Activated CD4-positive, alpha-beta memory T cell treated with anti-CD3 and anti-CD28 coated beads for 36 hours (primary cell): Measurements from ENCODE around the gene NDUFA5. TPM values are rescaled to one million over a fixed set of nuclear protein-coding genes. Genes with fewer than 3 reads are reported as not detected.

Source experiments
- CTCF ChIA-PET: fragments of 350-600 bp; sonication (Branson Sonifier 250); formaldehyde crosslinking; loops from one replicate; lab custom pipeline; 2021; ENCODE audit warnings: antibody characterized with exemption, inconsistent platforms; lab: Charles Lee
- POLR2A ChIA-PET: fragments of 350-600 bp; sonication (Branson Sonifier 250); formaldehyde crosslinking; loops from one replicate; lab custom pipeline; 2021; ENCODE audit warnings: antibody characterized with exemption; lab: Charles Lee
- DNase-seq: peaks from one replicate; pipeline ENCODE4 v3.0.0-alpha.2; 2020
- H3K27ac Mint-ChIP-seq: one replicate; pipeline ENCODE4 v1.8.0; 2021; ENCODE audit warnings: mixed read lengths
- H3K27me3 Mint-ChIP-seq: one replicate; pipeline ENCODE4 v1.8.0; 2021; ENCODE audit warnings: mixed read lengths
- H3K36me3 Mint-ChIP-seq: one replicate; pipeline ENCODE4 v1.8.0; 2021; ENCODE audit warnings: mixed read lengths
- H3K4me1 Mint-ChIP-seq: one replicate; pipeline ENCODE4 v1.8.0; 2021; ENCODE audit warnings: low read depth, mixed read lengths
- H3K4me3 Mint-ChIP-seq: one replicate; pipeline ENCODE4 v1.8.0; 2021; ENCODE audit warnings: mild to moderate bottlenecking, mixed read lengths
- H3K9me3 Mint-ChIP-seq: one replicate; pipeline ENCODE4 v1.8.0; 2021; ENCODE audit warnings: mixed read lengths
- intact Hi-C: fragments of 100-400 bp; cut with micrococcal nuclease; formaldehyde crosslinking; loops from one replicate; pipeline ENCODE4 v1.15.1; 2023
- total RNA-seq, 2 experiments: library from RNA; stranded (reverse); gene quantifications; one replicate each; pipeline ENCODE4 v1.2.3, GENCODE V29; 2021

The NDUFA5 gene
- 10 to 100 TPM; 57.8 to 61.0 TPM for total RNA-seq

DNA sequence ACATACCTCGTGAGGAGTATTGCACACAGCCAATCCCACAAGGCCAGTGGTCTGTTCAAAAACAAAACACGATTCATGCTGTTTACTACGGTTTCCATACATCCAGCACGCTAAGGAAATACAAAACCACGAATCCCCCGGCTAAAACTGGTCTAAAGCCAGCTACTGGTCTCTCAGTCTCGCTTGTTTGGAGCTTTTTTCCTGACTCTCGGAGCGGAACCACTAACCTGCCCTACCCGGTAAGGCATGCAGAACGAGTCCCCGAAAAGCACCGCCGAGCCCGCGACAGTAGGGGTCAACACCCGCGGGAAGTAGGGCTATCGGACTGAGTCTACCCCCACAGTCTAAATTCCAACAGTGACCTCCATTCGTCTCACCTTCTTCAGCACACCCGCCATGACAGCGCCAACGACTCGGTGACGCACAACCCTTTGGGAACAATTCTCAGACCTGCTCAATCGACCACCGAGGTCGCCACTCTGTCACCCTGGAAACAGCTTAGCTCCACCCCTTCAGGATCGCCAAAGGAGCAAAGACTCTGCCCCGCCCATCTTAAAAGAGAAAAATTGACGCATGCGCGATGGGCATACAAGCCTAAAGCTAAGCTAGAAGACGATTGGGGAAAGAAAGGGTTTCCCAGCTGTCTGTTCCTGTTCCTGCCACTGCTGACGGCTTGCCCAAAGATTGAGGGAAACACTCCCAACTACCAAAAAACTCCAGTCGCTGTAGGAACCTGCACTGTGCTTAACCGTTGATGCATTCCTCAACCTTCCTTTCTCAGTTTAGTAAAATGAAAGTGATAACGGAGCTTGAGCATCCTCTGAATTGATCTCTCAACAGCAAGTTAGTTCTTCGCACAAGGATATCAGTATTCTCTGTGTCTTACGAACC, at the start of gene NDUFA5:
Gene NDUFA5, minus strand, starts transcription at position 421 of the 891 bp plus-strand sequence. Its CDS starts 23 bp downstream, at position 398.
- intact Hi-C loops: loop anchor here (1.0 to 10.0 kb wide), 4 partner anchors 23 to 1367 kb away; partner anchors contain the start of genes IQUB, POT1 and WASL

DNA sequence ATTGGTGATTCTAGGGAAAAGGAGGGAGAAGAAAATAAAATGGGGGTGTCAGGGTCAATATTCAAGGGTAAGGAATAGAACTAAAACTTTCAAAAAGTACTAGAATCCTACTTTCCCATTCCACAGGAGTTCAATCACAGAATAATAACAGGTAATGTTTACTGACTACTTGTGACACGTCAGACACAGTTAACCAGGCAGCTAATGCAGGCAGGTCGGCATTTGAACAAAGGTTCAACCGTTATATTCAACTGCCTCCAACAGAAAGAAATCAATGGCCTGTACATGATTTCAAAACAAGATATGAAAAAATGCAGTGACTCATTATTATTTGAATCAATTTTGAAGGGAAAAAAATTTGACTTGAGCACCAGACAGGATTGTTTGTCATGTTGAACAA, 47.1 kb upstream of the NDUFA5 start:
- ChIA-PET CTCF (no interaction called here), POLR2A (no interaction called here)
- no peak for DNase-seq
- peaks cover 4% of the 10 kb centered on the region for H3K27me3 Mint-ChIP-seq
- no peak overlapping the region for H3K27ac Mint-ChIP-seq
- intact Hi-C loops: no loop called here
- no peak overlapping the region for H3K4me3 Mint-ChIP-seq
- no peaks in the 10 kb centered on the region for H3K4me1 Mint-ChIP-seq
- no peaks in the 10 kb centered on the region for H3K36me3 Mint-ChIP-seq
- H3K9me3 Mint-ChIP-seq: no peaks in the 10 kb centered on the region

More for the DNA sequence above, at the start of gene NDUFA5:
- Mint-ChIP-seq H3K36me3 (peaks cover 10% of the 10 kb centered on the region), H3K4me3 (no peak within 1 kb of the TSS), H3K27ac (no peak within 1 kb of the TSS), H3K4me1 (peaks cover 15% of the 10 kb centered on the region), H3K9me3 (peaks cover 3% of the 10 kb centered on the region), H3K27me3 (no peaks in the 10 kb centered on the region)
- peak; percentile 97 for DNase-seq
- POLR2A ChIA-PET: interaction anchor here (0.6 to 1.6 kb wide), 3 partner anchors 22 to 24 kb away, joined by 3 to 4 read pairs (median 3); partner anchors contain the start of gene IQUB
- CTCF ChIA-PET: interaction anchor here (1.0 to 2.5 kb wide), 3 partner anchors 10 to 63 kb away, joined by 3 to 13 read pairs (median 3); partner anchors contain the start of gene IQUB

DNA sequence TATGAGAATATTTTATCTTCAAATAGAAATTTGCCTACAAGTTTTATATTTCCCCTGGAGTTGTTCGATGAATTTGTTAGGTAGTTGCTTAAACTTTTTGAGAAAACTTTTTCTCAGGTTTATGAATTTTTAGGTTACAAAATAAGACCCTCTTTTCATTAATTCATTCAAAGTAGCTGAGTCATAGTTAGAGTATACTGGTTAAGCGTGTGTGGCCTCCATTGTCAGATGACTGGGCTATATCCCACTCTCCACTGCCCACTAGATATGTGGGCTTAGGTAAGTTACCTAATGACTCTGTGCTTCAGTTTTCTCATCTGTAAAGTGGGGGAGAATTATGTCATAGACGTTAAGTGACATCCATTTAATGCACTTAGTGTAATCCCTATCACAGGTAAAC, 45.0 kb upstream of the NDUFA5 start:
- no peak for DNase-seq
- Mint-ChIP-seq H3K27me3 (peaks cover 4% of the 10 kb centered on the region), H3K27ac (no peak overlapping the region), H3K4me3 (no peak overlapping the region), H3K4me1 (no peaks in the 10 kb centered on the region), H3K9me3 (no peaks in the 10 kb centered on the region), H3K36me3 (no peaks in the 10 kb centered on the region)
- ChIA-PET CTCF (interaction anchor here (1.6 kb wide), 1 partner anchor 22 kb away, joined by 7 read pairs; no protein-coding TSS in a partner anchor), POLR2A (no interaction called here)
- intact Hi-C loops: no loop called here

DNA sequence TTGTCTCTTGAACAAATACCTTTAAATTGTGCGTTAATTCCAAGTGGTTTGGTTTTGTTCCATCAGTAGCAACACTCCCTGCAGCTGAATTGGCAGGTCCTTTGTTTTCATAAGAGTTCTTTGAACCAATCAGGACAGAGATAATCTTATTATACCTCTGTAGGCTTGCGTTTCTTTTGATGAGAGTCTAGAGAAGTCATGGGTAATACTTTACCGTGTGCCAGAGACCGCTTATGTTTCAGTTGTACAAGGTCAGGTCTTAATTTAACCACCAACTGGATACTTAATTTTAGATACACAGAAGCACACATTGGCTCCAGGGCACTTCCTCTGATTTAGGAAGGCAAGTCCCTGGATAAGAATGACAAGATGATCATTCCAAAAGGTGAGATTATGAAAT, 43.9 kb upstream of the NDUFA5 start, which contains the start of gene ASB15:
Gene ASB15, plus strand, starts transcription at position 292 of the 400 bp plus-strand sequence. CDS start 12,682 bp downstream, outside the sequence.
- DNase-seq: no peak
- POLR2A ChIA-PET: no interaction called here
- no peaks in the 10 kb centered on the region for H3K4me1 Mint-ChIP-seq
- H3K36me3 Mint-ChIP-seq: no peaks in the 10 kb centered on the region
- CTCF ChIA-PET: interaction anchor here (2.7 kb wide), 1 partner anchor 23 kb away, joined by 8 read pairs; no protein-coding TSS in a partner anchor
- H3K27me3 Mint-ChIP-seq: peaks cover 4% of the 10 kb centered on the region
- no peaks in the 10 kb centered on the region for H3K9me3 Mint-ChIP-seq
- no peak within 1 kb of the TSS for H3K27ac Mint-ChIP-seq
- H3K4me3 Mint-ChIP-seq: no peak within 1 kb of the TSS
- intact Hi-C loops: loop anchor here (2.0 kb wide), 1 partner anchor 61 kb away; no protein-coding TSS in a partner anchor

DNA sequence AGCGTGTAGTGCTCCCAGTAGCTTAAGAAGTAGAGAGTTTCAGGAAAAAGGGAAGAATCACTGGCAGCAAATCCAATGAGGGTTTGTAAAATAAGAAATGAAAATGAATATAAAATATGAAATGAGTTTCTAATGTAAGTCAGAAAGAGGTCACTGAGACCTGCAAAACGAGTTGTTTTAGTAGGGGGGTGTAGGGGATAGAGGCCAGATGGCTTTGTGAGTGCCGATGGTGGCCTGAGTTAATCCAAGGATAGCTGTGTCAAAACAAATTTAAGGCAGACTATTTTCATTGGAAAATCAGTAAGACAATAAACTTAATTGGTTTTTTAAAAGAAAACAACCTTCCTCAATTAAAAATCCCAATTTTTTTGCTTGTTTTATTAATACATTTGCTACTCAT, 43.3 kb upstream of the NDUFA5 start:
- Mint-ChIP-seq H3K36me3 (no peaks in the 10 kb centered on the region), H3K4me3 (no peak overlapping the region), H3K9me3 (no peaks in the 10 kb centered on the region), H3K27me3 (peaks cover 4% of the 10 kb centered on the region), H3K27ac (no peak overlapping the region), H3K4me1 (no peaks in the 10 kb centered on the region)
- POLR2A ChIA-PET: no interaction called here
- intact Hi-C loops: loop anchor here (2.0 kb wide), 1 partner anchor 60 kb away; no protein-coding TSS in a partner anchor
- no peak for DNase-seq
- CTCF ChIA-PET: interaction anchor here (2.7 kb wide), 1 partner anchor 24 kb away, joined by 8 read pairs; no protein-coding TSS in a partner anchor

DNA sequence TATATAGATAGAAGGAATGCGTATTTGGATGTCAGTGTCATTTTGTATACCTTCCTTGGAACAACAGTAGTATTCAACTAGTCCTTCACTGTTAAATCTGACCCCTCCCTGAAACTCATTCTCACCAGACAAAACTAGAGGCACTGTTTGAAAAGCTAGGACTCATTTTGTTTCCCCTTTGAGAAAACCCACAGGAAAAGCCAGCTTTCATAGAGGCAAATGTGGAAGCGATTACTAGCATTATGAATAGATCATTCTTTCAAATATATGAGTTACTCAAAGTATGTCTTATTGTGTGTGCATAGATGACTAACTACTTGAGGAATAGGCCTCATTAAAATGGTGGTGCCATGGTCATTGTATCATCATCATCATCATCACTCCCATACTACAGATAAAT, 42.1 kb upstream of the NDUFA5 start:
- Mint-ChIP-seq H3K9me3 (no peaks in the 10 kb centered on the region), H3K4me1 (no peaks in the 10 kb centered on the region), H3K27ac (no peak overlapping the region), H3K4me3 (no peak overlapping the region), H3K36me3 (no peaks in the 10 kb centered on the region), H3K27me3 (peaks cover 11% of the 10 kb centered on the region)
- intact Hi-C loops: loop anchor here (2.0 kb wide), 1 partner anchor 59 kb away; no protein-coding TSS in a partner anchor
- CTCF ChIA-PET: interaction anchor here (2.7 kb wide), 1 partner anchor 25 kb away, joined by 8 read pairs; no protein-coding TSS in a partner anchor
- POLR2A ChIA-PET: no interaction called here
- no peak for DNase-seq

DNA sequence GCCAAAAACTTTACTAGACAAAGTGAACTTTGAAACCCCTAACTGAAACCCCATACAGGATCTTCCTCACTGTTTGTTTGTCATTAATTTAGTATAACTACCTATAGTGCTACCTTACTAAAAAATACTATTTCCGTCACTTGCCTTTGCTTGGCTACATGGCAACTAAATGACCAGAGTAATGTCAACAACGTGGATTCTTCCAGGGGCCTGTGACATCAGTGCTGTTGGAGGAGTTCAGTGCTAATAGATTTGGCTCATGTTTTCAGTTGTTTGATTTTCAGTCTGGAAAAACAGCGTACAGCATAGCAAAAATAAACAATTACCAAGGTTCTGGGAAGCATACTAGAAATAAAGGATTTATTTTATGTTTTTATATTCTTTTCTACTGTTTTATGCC, 41.0 kb upstream of the NDUFA5 start:
- no peak for DNase-seq
- Mint-ChIP-seq H3K4me1 (no peaks in the 10 kb centered on the region), H3K9me3 (no peaks in the 10 kb centered on the region), H3K27me3 (peaks cover 11% of the 10 kb centered on the region), H3K27ac (no peak overlapping the region), H3K4me3 (no peak overlapping the region), H3K36me3 (no peaks in the 10 kb centered on the region)
- POLR2A ChIA-PET: no interaction called here
- CTCF ChIA-PET: interaction anchor here (2.7 kb wide), 1 partner anchor 26 kb away, joined by 8 read pairs; no protein-coding TSS in a partner anchor
- intact Hi-C loops: no loop called here

DNA sequence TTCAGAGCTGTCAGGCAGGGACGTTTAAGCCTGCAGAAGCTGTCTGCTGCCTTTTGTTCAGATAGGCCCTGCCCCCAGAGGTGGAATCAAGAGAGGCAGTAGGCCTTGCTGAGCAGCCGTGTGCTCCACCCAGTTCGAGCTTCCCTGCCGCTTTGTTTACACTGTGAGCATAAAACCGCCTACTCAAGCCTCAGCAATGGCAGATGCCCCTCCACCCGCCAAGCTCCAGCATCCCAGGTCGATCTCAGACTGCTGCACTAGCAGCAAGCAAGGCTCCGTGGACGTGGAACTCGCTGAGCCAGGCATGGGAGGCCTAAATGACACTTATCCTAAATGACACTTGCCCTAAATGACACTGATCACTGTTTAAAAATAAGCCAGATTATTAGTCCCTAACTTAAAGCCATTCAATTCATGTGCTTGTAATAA, 37.2 kb upstream of the NDUFA5 start:
- Mint-ChIP-seq H3K4me1 (no peaks in the 10 kb centered on the region), H3K36me3 (no peaks in the 10 kb centered on the region), H3K27ac (no peak overlapping the region), H3K9me3 (no peaks in the 10 kb centered on the region), H3K27me3 (peaks cover 16% of the 10 kb centered on the region), H3K4me3 (no peak overlapping the region)
- ChIA-PET CTCF (interaction anchor here (0.6 kb wide), 1 partner anchor 8 kb away, joined by 3 read pairs; no protein-coding TSS in a partner anchor), POLR2A (no interaction called here)
- no peak for DNase-seq
- intact Hi-C loops: no loop called here

DNA sequence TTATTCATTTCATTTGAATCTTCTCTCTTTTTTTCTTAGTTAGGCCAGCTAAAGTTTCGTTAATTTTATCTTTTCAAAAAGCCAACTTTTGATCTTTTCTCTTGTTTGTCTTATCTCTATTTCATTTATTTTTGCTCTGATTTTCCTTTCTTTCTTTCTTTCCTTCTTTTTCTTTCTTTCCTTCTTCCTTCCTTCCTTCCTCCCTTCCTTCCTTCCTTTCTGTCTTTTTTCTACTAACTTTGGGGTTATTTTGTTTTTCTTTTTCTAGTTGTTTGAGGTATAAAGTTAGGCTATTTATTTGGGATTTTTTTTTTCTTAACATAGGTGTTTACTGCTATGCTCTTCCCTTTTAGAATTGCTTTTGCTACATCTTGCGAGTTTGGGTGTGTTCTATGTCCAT, 30.8 kb upstream of the NDUFA5 start:
- DNase-seq: no peak
- H3K27ac Mint-ChIP-seq: no peak overlapping the region
- no peaks in the 10 kb centered on the region for H3K36me3 Mint-ChIP-seq
- intact Hi-C loops: no loop called here
- ChIA-PET POLR2A (no interaction called here), CTCF (no interaction called here)
- H3K4me1 Mint-ChIP-seq: no peaks in the 10 kb centered on the region
- H3K4me3 Mint-ChIP-seq: no peak overlapping the region
- H3K9me3 Mint-ChIP-seq: no peaks in the 10 kb centered on the region
- H3K27me3 Mint-ChIP-seq: peaks cover 7% of the 10 kb centered on the region

DNA sequence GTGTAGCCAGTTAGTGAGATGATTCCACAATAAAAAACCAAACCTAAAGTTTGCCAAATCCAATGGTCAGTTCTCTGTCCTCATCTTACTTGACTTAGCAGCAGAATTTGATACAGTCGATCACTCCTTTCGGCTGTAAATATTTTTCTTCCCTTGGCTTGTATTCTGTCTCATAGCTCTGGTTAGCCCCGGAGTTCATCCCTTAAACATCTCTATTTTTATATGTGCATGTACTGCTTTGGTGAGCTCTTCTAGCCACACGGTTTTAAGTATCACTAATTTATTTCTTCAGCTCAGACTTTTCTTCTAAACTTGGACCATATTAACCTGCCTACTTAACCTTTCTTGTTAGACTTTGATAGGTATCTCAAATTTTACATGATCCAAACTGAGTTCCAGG, 26.2 kb upstream of the NDUFA5 start:
- intact Hi-C loops: no loop called here
- CTCF ChIA-PET: interaction anchor here (2.1 kb wide), 1 partner anchor 41 kb away, joined by 7 read pairs; no protein-coding TSS in a partner anchor

DNA sequence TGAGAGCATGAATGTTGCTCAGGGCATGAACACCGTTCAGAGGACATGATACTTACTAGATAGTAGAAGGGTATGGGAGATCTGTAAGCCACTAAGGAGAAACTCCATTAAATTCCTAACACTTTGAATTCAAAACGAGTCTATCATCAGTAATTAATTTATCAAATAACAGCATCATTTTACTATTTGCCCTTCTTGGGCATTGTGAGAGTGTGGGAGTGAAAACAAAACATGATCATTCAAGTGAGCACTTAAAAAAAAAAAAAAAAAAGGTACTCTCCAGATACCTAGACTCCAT, 23.5 kb upstream of the NDUFA5 start:
- Mint-ChIP-seq H3K27me3 (peaks cover 14% of the 10 kb centered on the region), H3K4me3 (no peak overlapping the region), H3K4me1 (no peaks in the 10 kb centered on the region), H3K27ac (no peak overlapping the region), H3K36me3 (no peaks in the 10 kb centered on the region), H3K9me3 (no peaks in the 10 kb centered on the region)
- no peak for DNase-seq
- ChIA-PET POLR2A (no interaction called here), CTCF (interaction anchor here (0.6 to 1.2 kb wide), 4 partner anchors 57 to 140 kb away, joined by 3 read pairs; no protein-coding TSS in a partner anchor)
- intact Hi-C loops: no loop called here

More for the DNA sequence above, 26.2 kb upstream of the NDUFA5 start:
- no peak for DNase-seq
- Mint-ChIP-seq H3K9me3 (no peaks in the 10 kb centered on the region), H3K36me3 (no peaks in the 10 kb centered on the region), H3K27me3 (peaks cover 9% of the 10 kb centered on the region), H3K27ac (no peak overlapping the region), H3K4me1 (no peaks in the 10 kb centered on the region), H3K4me3 (no peak overlapping the region)
- POLR2A ChIA-PET: no interaction called here
